ENCODE data around the gene SPARCL1. TPM values are rescaled to one million over a fixed set of nuclear protein-coding genes. Genes with fewer than 3 reads are reported as not detected.

The SPARCL1 gene
- total and polyA plus RNA-seq, 10 of the 15 experiments (the other 5 are each of a cell fraction or from before 2014, with no cell fraction given): 0.10 to 1.1 TPM; not detected in 8

GRCh38 chr4:87426865-87427517 lies 102.2 kb downstream of the SPARCL1 start:
- Histone ChIP-seq H3K9me3 (replicated peaks; ENCODE audit: control insufficient read depth, insufficient read depth, low read length) (no peaks in the 10 kb centered on the region), H3K4me1 (ENCODE audit: control insufficient read depth, insufficient read depth, low read length) (no peaks in the 10 kb centered on the region), H3K4me2 (ENCODE audit: control insufficient read depth, insufficient read depth) (no peak overlapping the region), H4K20me1 (ENCODE audit: control insufficient read depth, insufficient read depth) (no peaks in the 10 kb centered on the region), H3K27me3 (replicated peaks in 1 of 2; ENCODE audit: control insufficient read depth in 2 of 2, insufficient read depth in 2 of 2, low read length in 1 of 2) (no peaks in the 10 kb centered on the region), H2AFZ (ENCODE audit: control insufficient read depth, low read depth, low read length) (no peak overlapping the region), H3K4me3 (no peak overlapping the region), H3K79me2 (ENCODE audit: control insufficient read depth, insufficient read depth, low read length) (peaks cover 29% of the 10 kb centered on the region), H3K27ac (ENCODE audit: control insufficient read depth, insufficient read depth) (no peak overlapping the region), H3K36me3 (ENCODE audit: control insufficient read depth in 2 of 2, insufficient read depth in 2 of 2, low read length in 1 of 2) (no peaks in the 10 kb centered on the region), H3K9ac (ENCODE audit: control insufficient read depth, insufficient read depth, low read length) (no peak overlapping the region)
- ChIA-PET SMC1A (ENCODE audit: uncharacterized antibody, unreplicated experiment) (interaction anchor here (0.6 kb wide), 1 partner anchor 78 kb away, joined by 4 read pairs; no protein-coding TSS in a partner anchor), POLR2A (interaction anchor here (1.0 kb wide), 1 partner anchor 35 kb away, joined by 3 read pairs; no protein-coding TSS in a partner anchor), RAD21 (ENCODE audit: unreplicated experiment) (interaction anchor here (0.5 kb wide), 1 partner anchor 191 kb away, joined by 3 read pairs; no protein-coding TSS in a partner anchor), CTCF (interaction anchor here (1.2 kb wide), 1 partner anchor 49 kb away, joined by 4 read pairs; no protein-coding TSS in a partner anchor)
- TF ChIP-seq SMAD1 (IDR thresholded peaks at IDR 0.05; ENCODE audit: low read depth, partially characterized antibody) (no peak), JUNB (IDR thresholded peaks at IDR 0.05) (no peak), CBFB (IDR thresholded peaks at IDR 0.05; ENCODE audit: low read depth) (no peak), NR2C1 (IDR thresholded peaks at IDR 0.05) (no peak), MLLT1 (IDR thresholded peaks at IDR 0.05) (no peak), HCFC1 (IDR thresholded peaks at IDR 0.05; ENCODE audit: low read length) (no peak), STAT3 (IDR thresholded peaks at IDR 0.05; ENCODE audit: low read depth, low read length) (no peak), SP1 (IDR thresholded peaks at IDR 0.05; ENCODE audit: low read depth, low read length) (no peak), TAF1 (IDR thresholded peaks at IDR 0.05; ENCODE audit: borderline replicate concordance, low read depth, low read length) (no peak), TARDBP (IDR thresholded peaks at IDR 0.05; ENCODE audit: borderline replicate concordance) (no peak)
- in situ Hi-C loops (cut with MboI): no loop called here
- DNase-seq (ENCODE audit: low read depth, low spot score): no peak
- no peak for FAIRE-seq
- WGBS (ENCODE audit: insufficient coverage, insufficient replicate concordance, low lambda C conversion rate, missing lambda C conversion rate): 96% methylated on average over 3 of the region's 3 CpGs
- ATAC-seq: no peak
- intact Hi-C loops (cut with micrococcal nuclease; ENCODE audit: unreplicated experiment): loop anchor here (2.0 kb wide), 1 partner anchor 52 kb away; no protein-coding TSS in a partner anchor
- no TSS peak for BruUV-seq (replicated peaks)

Data from GM12878 (cell line).